ENCODE results near the gene SPTBN5. TPM values are rescaled to one million over a fixed set of nuclear protein-coding genes. Genes with fewer than 3 reads are reported as not detected.

Gene SPTBN5
- total and polyA plus RNA-seq, 5 experiments from 2014 or later, result 0.02 to 0.96 (median 0.81) TPM; not detected in 2

- ATAC-seq (peak; percentile 90 to 98), DNase-seq (peak; percentile 61 to 86 (median 72))
- peak overlapping the region in 2 of 10 donors; percentile 48 to 57 for H3K27ac Mint-ChIP-seq
- POLR2A ChIA-PET, result interaction anchor here (1.3 to 4.5 kb wide), 5 partner anchors 15 to 254 kb away, joined by 3 to 37 read pairs (median 4); partner anchors contain the start of gene MAPKBP1
- no peak overlapping the region for H3K4me3 Mint-ChIP-seq
- H3K4me1 Mint-ChIP-seq, result peaks cover 9 to 21% (median 20%) of the 10 kb centered on the region in 4 donors
- H3K9me3 Mint-ChIP-seq, result no peaks in the 10 kb centered on the region
- peaks cover 3 to 30% (median 5%) of the 10 kb centered on the region in 3 donors for H3K36me3 Mint-ChIP-seq
- H3K27me3 Mint-ChIP-seq, result no peaks in the 10 kb centered on the region
Measured at GRCh38 chr15:41811432-41812195, 82.2 kb downstream of the SPTBN5 start.

GRCh38 chr15:41810651-41811431 is 83.0 kb downstream of the SPTBN5 start:
- POLR2A ChIA-PET, result interaction anchor here (0.7 to 4.5 kb wide), 6 partner anchors 16 to 253 kb away, joined by 3 to 37 read pairs (median 4); partner anchors contain the start of gene MAPKBP1
- DNase-seq (no peak), ATAC-seq (peak; percentile 9 to 13)
- Mint-ChIP-seq H3K4me3 (no peak overlapping the region), H3K36me3 (peaks cover 1 to 22% (median 3%) of the 10 kb centered on the region in 3 donors), H3K4me1 (peaks cover 9 to 23% (median 20%) of the 10 kb centered on the region in 4 donors), H3K9me3 (no peaks in the 10 kb centered on the region), H3K27ac (peak overlapping the region in 4 of 10 donors; percentile 48 to 66 (median 56)), H3K27me3 (no peaks in the 10 kb centered on the region)

GRCh38 chr15:41809526-41810220 is 84.2 kb downstream of the SPTBN5 start:
- peaks cover 12 to 33% (median 24%) of the 10 kb centered on the region in 4 donors for H3K4me1 Mint-ChIP-seq
- ATAC-seq (peak in 1 of 2 donors; percentile 51), DNase-seq (peak in 1 of 10 donors; percentile 33)
- no peak overlapping the region for H3K4me3 Mint-ChIP-seq
- H3K36me3 Mint-ChIP-seq, result peaks cover 0 to 18% (median 3%) of the 10 kb centered on the region in 3 donors
- no peaks in the 10 kb centered on the region for H3K9me3 Mint-ChIP-seq
- no peaks in the 10 kb centered on the region for H3K27me3 Mint-ChIP-seq
- POLR2A ChIA-PET, result interaction anchor here (0.7 to 4.5 kb wide), 3 partner anchors 36 to 126 kb away, joined by 3 to 37 read pairs (median 6); partner anchors contain the start of gene MAPKBP1
- H3K27ac Mint-ChIP-seq, result peak overlapping the region in 4 of 10 donors; percentile 26 to 85 (median 62)

- Mint-ChIP-seq H3K27me3 (no peaks in the 10 kb centered on the region), H3K27ac (peak overlapping the region in 2 of 10 donors; percentile 22 to 52)
- POLR2A ChIA-PET, result interaction anchor here (4.5 kb wide), 1 partner anchor 35 kb away, joined by 37 read pairs; the partner anchor contains the start of gene MAPKBP1
Measured at GRCh38 chr15:41809121-41809520, 84.7 kb downstream of the SPTBN5 start.

DNA sequence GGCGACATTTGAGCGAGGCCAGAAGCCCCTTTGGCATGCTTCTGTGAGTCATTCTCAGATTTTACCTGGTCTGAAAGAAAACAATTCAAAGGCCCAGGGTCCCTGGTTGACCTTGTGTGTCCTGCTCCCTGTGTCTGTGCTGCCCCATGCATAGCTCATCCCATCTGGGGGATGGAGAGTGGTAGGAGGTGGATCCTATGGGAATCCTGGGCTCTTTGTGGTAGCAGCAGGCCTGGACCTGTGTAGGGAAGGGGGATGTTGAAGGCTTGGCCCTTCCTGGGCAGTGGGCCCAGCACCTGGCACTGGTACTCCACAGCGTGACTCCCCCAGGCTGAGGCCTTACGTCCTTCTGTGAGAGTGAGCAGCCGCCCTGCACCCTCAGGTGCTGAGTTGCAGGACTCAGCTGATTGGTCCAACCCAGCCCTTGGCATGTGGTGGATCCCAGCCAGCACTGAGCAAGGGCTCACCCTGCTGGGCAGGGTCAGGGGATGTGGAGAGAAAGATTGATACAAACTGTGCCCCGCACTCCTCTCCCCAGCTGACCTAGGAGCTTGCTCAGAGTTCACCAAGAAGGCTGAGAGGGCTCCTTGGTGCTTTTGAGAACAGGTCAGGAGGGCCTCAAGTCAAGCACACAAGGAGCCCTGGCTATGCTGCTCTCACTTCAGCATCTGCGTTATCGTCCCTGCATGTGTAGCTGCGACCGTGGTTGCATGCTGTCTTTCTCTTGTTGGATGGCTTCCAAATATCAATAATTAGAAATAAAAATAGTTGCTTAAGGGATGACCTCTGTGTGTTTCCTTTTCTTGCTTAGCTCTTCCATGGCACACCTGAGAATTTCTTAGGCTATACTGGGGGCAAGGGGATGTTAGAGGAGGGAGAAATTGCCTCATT is 87.3 kb downstream of the SPTBN5 start:
- H3K4me1 Mint-ChIP-seq, result peaks cover 14 to 39% (median 24%) of the 10 kb centered on the region in 4 donors
- H3K4me3 Mint-ChIP-seq, result no peak overlapping the region
- no peaks in the 10 kb centered on the region for H3K9me3 Mint-ChIP-seq
- no peaks in the 10 kb centered on the region for H3K27me3 Mint-ChIP-seq
- DNase-seq (no peak), ATAC-seq (no peak)
- H3K27ac Mint-ChIP-seq, result peak overlapping the region in 3 of 10 donors; percentile 0 to 35 (median 15)
- peaks cover 0 to 12% (median 0%) of the 10 kb centered on the region in 3 donors for H3K36me3 Mint-ChIP-seq
- POLR2A ChIA-PET, result no interaction called here

More at GRCh38 chr15:41809121-41809520, 84.7 kb downstream of the SPTBN5 start:
- peak overlapping the region in 1 of 10 donors; percentile 8 for H3K4me3 Mint-ChIP-seq
- peaks cover 0 to 16% (median 3%) of the 10 kb centered on the region in 3 donors for H3K36me3 Mint-ChIP-seq
- no peak for DNase-seq
- no peak for ATAC-seq
- peaks cover 15 to 39% (median 27%) of the 10 kb centered on the region in 4 donors for H3K4me1 Mint-ChIP-seq
- no peaks in the 10 kb centered on the region for H3K9me3 Mint-ChIP-seq

GRCh38 chr15:41805711-41806110 is 88.1 kb downstream of the SPTBN5 start:
- no peaks in the 10 kb centered on the region for H3K27me3 Mint-ChIP-seq
- peak overlapping the region in 6 of 10 donors; percentile 15 to 72 (median 46) for H3K27ac Mint-ChIP-seq
- H3K36me3 Mint-ChIP-seq, result peaks cover 0 to 21% (median 0%) of the 10 kb centered on the region in 3 donors
- DNase-seq, result no peak
- POLR2A ChIA-PET, result no interaction called here
- H3K4me1 Mint-ChIP-seq, result peaks cover 13 to 31% (median 18%) of the 10 kb centered on the region in 4 donors
- no peaks in the 10 kb centered on the region for H3K9me3 Mint-ChIP-seq
- H3K4me3 Mint-ChIP-seq, result no peak overlapping the region
- ATAC-seq, result no peak

DNA sequence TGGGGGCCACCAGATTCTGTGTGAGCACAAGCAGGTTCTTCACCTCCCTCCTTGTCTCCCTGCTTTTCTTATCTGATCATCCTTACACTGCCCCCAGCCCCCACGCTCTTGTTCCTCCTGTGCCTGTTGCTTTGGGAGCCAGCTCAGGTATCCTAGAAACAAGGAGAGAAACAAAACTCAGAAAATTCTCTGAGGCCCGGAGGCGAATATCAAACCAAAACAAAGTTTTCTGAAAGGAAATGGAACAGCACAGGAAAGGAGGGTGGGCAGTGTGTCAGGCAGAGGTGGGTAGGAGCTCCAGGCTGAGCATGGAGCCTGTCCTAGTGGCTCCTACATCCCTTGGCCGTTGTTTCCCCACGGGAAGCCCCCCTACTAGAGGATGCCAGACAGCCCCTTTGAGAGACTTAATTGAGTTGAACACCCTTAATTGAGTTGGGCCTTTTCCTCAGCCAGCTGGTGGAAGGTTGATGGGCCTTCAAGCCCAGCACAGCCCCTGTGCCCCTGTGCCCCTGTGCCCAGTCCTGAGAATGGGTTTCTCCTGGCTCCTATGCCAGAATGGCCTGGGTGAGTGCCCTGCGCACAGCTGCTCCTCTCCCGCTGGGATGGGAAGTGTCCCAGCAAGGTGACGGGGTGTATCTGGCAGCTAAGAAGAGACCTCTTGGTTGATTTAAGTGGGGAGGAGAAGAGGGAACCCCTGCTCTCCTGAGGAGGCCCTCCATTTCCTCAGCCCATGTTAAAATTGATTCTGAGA is 88.8 kb downstream of the SPTBN5 start:
- DNase-seq (no peak), ATAC-seq (peak in 1 of 2 donors; percentile 43)
- Mint-ChIP-seq H3K27ac (peak overlapping the region; percentile 66 to 95 (median 85)), H3K27me3 (no peaks in the 10 kb centered on the region), H3K4me3 (peak overlapping the region in 2 of 10 donors; percentile 56 to 69), H3K36me3 (peaks cover 0 to 27% (median 4%) of the 10 kb centered on the region in 3 donors), H3K9me3 (no peaks in the 10 kb centered on the region), H3K4me1 (peaks cover 10 to 27% (median 17%) of the 10 kb centered on the region in 4 donors)
- POLR2A ChIA-PET, result no interaction called here

GRCh38 chr15:41804361-41804760 is 89.5 kb downstream of the SPTBN5 start:
- Mint-ChIP-seq H3K9me3 (no peaks in the 10 kb centered on the region), H3K4me3 (no peak overlapping the region), H3K4me1 (peaks cover 6 to 20% (median 12%) of the 10 kb centered on the region in 4 donors), H3K27me3 (no peaks in the 10 kb centered on the region), H3K36me3 (peaks cover 0 to 34% (median 7%) of the 10 kb centered on the region in 3 donors), H3K27ac (peak overlapping the region; percentile 58 to 95 (median 84))
- POLR2A ChIA-PET, result no interaction called here
- ATAC-seq (no peak), DNase-seq (no peak)

DNA sequence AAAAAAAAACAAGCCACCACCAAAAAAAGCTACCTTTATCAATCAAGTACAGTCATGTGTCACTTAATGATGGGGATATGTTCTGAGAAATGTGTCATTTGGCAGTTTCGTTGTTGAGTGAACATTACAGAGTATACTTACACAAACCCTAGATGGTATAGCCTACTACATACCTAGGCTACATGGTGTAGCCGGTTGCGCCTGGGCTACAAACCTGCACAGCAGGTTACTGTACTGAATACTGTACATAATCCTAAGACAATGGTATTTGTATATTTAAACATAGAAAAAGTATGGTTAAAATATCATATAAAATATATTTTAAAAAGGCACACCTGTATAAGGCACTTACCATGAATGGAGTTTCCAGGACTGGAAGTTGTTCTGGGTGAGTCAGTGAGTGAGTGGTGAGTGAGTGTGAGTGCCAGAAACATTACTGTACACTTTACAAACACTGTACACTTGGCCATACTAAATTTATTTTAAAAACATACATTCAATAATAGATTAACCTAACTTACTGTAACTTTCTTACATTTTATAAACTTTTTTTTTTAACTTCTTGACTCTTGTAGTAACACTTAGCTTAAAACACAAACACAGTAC is 91.9 kb downstream of the SPTBN5 start:
- no peaks in the 10 kb centered on the region for H3K9me3 Mint-ChIP-seq
- ATAC-seq (no peak), DNase-seq (no peak)
- H3K27me3 Mint-ChIP-seq, result no peaks in the 10 kb centered on the region
- peaks cover 8 to 26% (median 10%) of the 10 kb centered on the region in 4 donors for H3K4me1 Mint-ChIP-seq
- H3K27ac Mint-ChIP-seq, result no peak overlapping the region
- peaks cover 0 to 35% (median 7%) of the 10 kb centered on the region in 3 donors for H3K36me3 Mint-ChIP-seq
- POLR2A ChIA-PET, result interaction anchor here (1.1 kb wide), 1 partner anchor 11 kb away, joined by 3 read pairs; no protein-coding TSS in a partner anchor
- no peak overlapping the region for H3K4me3 Mint-ChIP-seq

GRCh38 chr15:41801185-41801584 is 92.7 kb downstream of the SPTBN5 start:
- POLR2A ChIA-PET, result interaction anchor here (1.1 kb wide), 1 partner anchor 12 kb away, joined by 3 read pairs; no protein-coding TSS in a partner anchor
- no peaks in the 10 kb centered on the region for H3K27me3 Mint-ChIP-seq
- H3K4me3 Mint-ChIP-seq, result no peak overlapping the region
- DNase-seq (no peak), ATAC-seq (no peak)
- peaks cover 0 to 35% (median 7%) of the 10 kb centered on the region in 3 donors for H3K36me3 Mint-ChIP-seq
- H3K9me3 Mint-ChIP-seq, result no peaks in the 10 kb centered on the region
- H3K27ac Mint-ChIP-seq, result peak overlapping the region in 2 of 10 donors; percentile 5 to 7
- peaks cover 11 to 32% (median 14%) of the 10 kb centered on the region in 4 donors for H3K4me1 Mint-ChIP-seq

Data from naive thymus-derived CD8-positive, alpha-beta T cell (primary cell).